ENCODE data around the gene CR1L. TPM values are rescaled to one million over a fixed set of nuclear protein-coding genes. Genes with fewer than 3 reads are reported as not detected.
"Not testable (repeated sequence)": the region's sequence is repeated elsewhere in the genome, so short reads cannot be mapped to it uniquely, and the experiment has no call there.

CR1L gene
- total and polyA plus RNA-seq, 9 of the 15 experiments (the other 6 are each of a cell fraction or from before 2014, with no cell fraction given): 10.1 to 74.8 (median 34.3) TPM

DNA sequence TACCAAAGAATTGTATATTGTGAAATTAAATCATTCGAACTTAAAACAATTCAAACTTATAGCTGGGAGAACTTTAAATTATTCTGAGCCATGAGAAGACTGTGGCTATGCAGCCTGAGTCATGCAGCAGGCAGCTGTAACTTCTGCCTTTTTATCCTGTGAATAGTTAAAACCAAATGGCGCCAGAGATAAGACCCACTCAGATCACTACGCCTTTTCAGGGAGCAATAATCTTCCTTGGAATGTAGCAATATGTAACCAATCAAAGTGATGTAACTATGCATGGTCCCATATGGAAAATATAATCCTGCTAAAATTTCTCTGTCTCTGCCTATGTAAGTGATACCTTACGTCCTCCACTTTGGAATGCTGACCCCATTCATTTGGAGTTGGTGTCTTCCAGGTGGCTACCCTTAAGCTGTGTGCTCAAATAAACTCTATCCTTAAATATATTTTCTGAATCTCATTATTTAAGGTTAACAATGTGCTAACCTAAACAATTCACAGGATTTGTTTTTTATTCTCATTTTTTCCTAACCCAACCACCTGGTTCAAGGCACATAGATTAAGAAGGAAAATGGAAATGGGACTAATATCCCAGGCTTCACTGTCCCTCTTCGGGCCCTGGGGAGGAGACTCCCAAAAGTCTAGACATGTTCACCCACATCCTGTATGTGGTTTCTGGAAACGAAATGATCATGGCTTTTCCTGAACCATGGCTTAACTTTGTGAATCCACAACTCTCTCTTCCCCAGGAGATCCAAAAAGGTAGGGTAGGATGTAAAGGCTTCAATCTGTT is 35.9 kb downstream of the CR1L start:
- FAIRE-seq: peak; percentile 86
- TF ChIP-seq MTA2 (IDR thresholded peaks at IDR 0.05; ENCODE audit: low read depth) (peak; percentile 81), HES1 (IDR thresholded peaks at IDR 0.05; ENCODE audit: low read depth) (0 out of 2 replicates have a peak, but pooled peaks have one; percentile 24), CREM (IDR thresholded peaks at IDR 0.05; ENCODE audit: low read depth) (peak; percentile 33; the same call in 1 of the 2 replicates), MAFG (tag; conservative IDR thresholded peaks at IDR 0.05) (peak; percentile 46; the same call in 1 of the 2 replicates), TAL1 (IDR thresholded peaks at IDR 0.05) (peak; percentile 87), C11orf30 (IDR thresholded peaks at IDR 0.05; ENCODE audit: low read depth) (peak; percentile 35; the same call in 1 of the 2 replicates), FOXM1 (IDR thresholded peaks at IDR 0.05; ENCODE audit: low read depth) (peak; percentile 77), MAZ (CRISPR knock-in tag; conservative IDR thresholded peaks at IDR 0.05 in 1 of 2, IDR thresholded peaks at IDR 0.05 in 1 of 2) (0 out of 4 replicates have a peak, but pooled peaks of 1 of the 2 experiments have one; percentile 28), NCOA1 (IDR thresholded peaks at IDR 0.05; ENCODE audit: low read depth) (peak; percentile 25; the same call in 1 of the 2 replicates), EHMT2 (IDR thresholded peaks at IDR 0.05) (peak; percentile 57; the same call in 1 of the 2 replicates), SMARCA4 (IDR thresholded peaks at IDR 0.05) (peak; percentile 96), TEAD4 (IDR thresholded peaks at IDR 0.05; ENCODE audit: low read length) (peak; percentile 96), TFAP4 (CRISPR knock-in tag; IDR thresholded peaks at IDR 0.05; ENCODE audit: borderline replicate concordance) (peak; percentile 34; the same call in 1 of the 2 replicates), NFE2 (IDR thresholded peaks at IDR 0.05; ENCODE audit: low read depth) (peak; percentile 87), CTBP1 (IDR thresholded peaks at IDR 0.05; ENCODE audit: borderline replicate concordance) (0 out of 2 replicates have a peak, but pooled peaks have one; percentile 16), TEAD1 (CRISPR knock-in tag; IDR thresholded peaks at IDR 0.05) (peak; percentile 87 to 94; a peak in 3 of 4 replicates)
- not testable (repeated sequence) for TF ChIP-seq FOXM1 (CRISPR knock-in tag; IDR thresholded peaks at IDR 0.05; ENCODE audit: low read depth); TEAD4 (CRISPR knock-in tag; IDR thresholded peaks at IDR 0.05; ENCODE audit: borderline replicate concordance)
- TF ChIP-seq, protein P1, sequence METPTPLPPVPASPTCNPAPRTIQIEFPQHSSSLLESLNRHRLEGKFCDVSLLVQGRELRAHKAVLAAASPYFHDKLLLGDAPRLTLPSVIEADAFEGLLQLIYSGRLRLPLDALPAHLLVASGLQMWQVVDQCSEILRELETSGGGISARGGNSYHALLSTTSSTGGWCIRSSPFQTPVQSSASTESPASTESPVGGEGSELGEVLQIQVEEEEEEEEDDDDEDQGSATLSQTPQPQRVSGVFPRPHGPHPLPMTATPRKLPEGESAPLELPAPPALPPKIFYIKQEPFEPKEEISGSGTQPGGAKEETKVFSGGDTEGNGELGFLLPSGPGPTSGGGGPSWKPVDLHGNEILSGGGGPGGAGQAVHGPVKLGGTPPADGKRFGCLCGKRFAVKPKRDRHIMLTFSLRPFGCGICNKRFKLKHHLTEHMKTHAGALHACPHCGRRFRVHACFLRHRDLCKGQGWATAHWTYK (CRISPR knock-in tag; IDR thresholded peaks at IDR 0.05): 0 out of 2 replicates have a peak, but pooled peaks have one; percentile 19

More for the DNA sequence above, 35.9 kb downstream of the CR1L start:
- H3K9me1 ChIP-seq (ENCODE audit: control insufficient read depth, insufficient read depth, low read length); H3K79me2 ChIP-seq (ENCODE audit: control insufficient read depth, insufficient read depth, low read length); intact Hi-C loops (cut with micrococcal nuclease); CTCF ChIA-PET (ENCODE audit: low intra/inter-chr PET ratio); H3K4me3 ChIP-seq; H3K9me3 ChIP-seq (replicated peaks; ENCODE audit: control insufficient read depth, insufficient read depth, low read depth, low read length); H4K20me1 ChIP-seq (replicated peaks; ENCODE audit: control insufficient read depth, insufficient read depth, low read length); H3K27me3 ChIP-seq (ENCODE audit: control insufficient read depth in 2 of 2, insufficient read depth in 2 of 2, low read length in 2 of 2); in situ Hi-C loops (cut with MboI); H2AFZ ChIP-seq (ENCODE audit: low read depth, low read length); H3K4me2 ChIP-seq (ENCODE audit: insufficient read depth, low read length); BruUV-seq (replicated peaks): not testable (repeated sequence)
- peak; percentile 96 for ATAC-seq
- peak; percentile 29 to 82 (median 52) for DNase-seq (ENCODE audit: extremely low read depth in 1 of 4, low spot score in 3 of 4)
- 19% methylated on average over 6 of the region's 6 CpGs for WGBS (ENCODE audit: insufficient coverage, low coverage, missing lambda C conversion rate)
- H3K9ac ChIP-seq (ENCODE audit: insufficient read depth in 1 of 2, low read depth in 2 of 2, low read length in 2 of 2): peak overlapping the region in 1 of 2 experiments; percentile 21; a peak in 1 of 4 replicates
- POLR2A ChIA-PET: interaction anchor here (0.9 to 1.8 kb wide), 2 partner anchors 11 to 22 kb away, joined by 4 to 6 read pairs; no protein-coding TSS in a partner anchor
- H3K36me3 ChIP-seq (ENCODE audit: control insufficient read depth, insufficient read depth, low read length): peaks cover 45% of the 10 kb centered on the region
- peak overlapping the region; percentile 11; the same call in 2 of the 3 replicates for H3K27ac ChIP-seq (ENCODE audit: extremely low read depth, low read depth, low read length)
- peaks cover 0 to 15% of the 10 kb centered on the region in 2 experiments; a peak in 4 of 5 replicates for H3K4me1 ChIP-seq (replicated peaks in 1 of 2; ENCODE audit: control insufficient read depth in 2 of 2, insufficient read depth in 2 of 2, low read length in 2 of 2)

Data from K562 (cell line).